ENCODE results near the gene ZNF333.

Gene ZNF333

GRCh38 chr19:14746886-14747285 lies 57.0 kb downstream of the ZNF333 start:
- H3K4me1 ChIP-seq (ENCODE audit: control insufficient read depth, low read length): no peaks in the 10 kb centered on the region
- H3K27me3 ChIP-seq (ENCODE audit: control insufficient read depth, low read length): no peaks in the 10 kb centered on the region
- no peak for TF ChIP-seq CTCF (IDR thresholded peaks at IDR 0.05; ENCODE audit: low read depth, low read length, poor library complexity, severe bottlenecking)
- no peak for TF ChIP-seq EZH2phosphoT487 (IDR thresholded peaks at IDR 0.05; ENCODE audit: borderline replicate concordance, low read length)
- no peaks in the 10 kb centered on the region for H3K36me3 ChIP-seq (ENCODE audit: control insufficient read depth, low read length)
- H3K9me2 ChIP-seq (replicated peaks; ENCODE audit: control insufficient read depth, low read length): no peaks in the 10 kb centered on the region
- no peak overlapping the region for H3K27ac ChIP-seq (ENCODE audit: low read depth, low read length)
- no peaks in the 10 kb centered on the region for H3K9me3 ChIP-seq (ENCODE audit: control insufficient read depth, insufficient read depth, low read length)
- no peak overlapping the region for H3K4me2 ChIP-seq (ENCODE audit: low read length)
- H3F3A ChIP-seq (ENCODE audit: control insufficient read depth, insufficient read depth): peaks cover 4% of the 10 kb centered on the region
- H4K20me1 ChIP-seq (ENCODE audit: control insufficient read depth, insufficient read depth, low read depth, low read length): no peaks in the 10 kb centered on the region
- no peak overlapping the region for H3K4me3 ChIP-seq (ENCODE audit: low read length)
- no peaks in the 10 kb centered on the region for H3K79me2 ChIP-seq (ENCODE audit: control insufficient read depth, low read length)

- H3K36me3 ChIP-seq (ENCODE audit: control insufficient read depth, low read length): no peaks in the 10 kb centered on the region
- H3K9me2 ChIP-seq (replicated peaks; ENCODE audit: control insufficient read depth, low read length): no peaks in the 10 kb centered on the region
- no peaks in the 10 kb centered on the region for H3K4me1 ChIP-seq (ENCODE audit: control insufficient read depth, low read length)
- no peak overlapping the region for H3K4me2 ChIP-seq (ENCODE audit: low read length)
- H3K79me2 ChIP-seq (ENCODE audit: control insufficient read depth, low read length): no peaks in the 10 kb centered on the region
- no peaks in the 10 kb centered on the region for H3K9me3 ChIP-seq (ENCODE audit: control insufficient read depth, insufficient read depth, low read length)
- no peak for TF ChIP-seq EZH2phosphoT487 (IDR thresholded peaks at IDR 0.05; ENCODE audit: borderline replicate concordance, low read length)
- TF ChIP-seq CTCF (IDR thresholded peaks at IDR 0.05; ENCODE audit: low read depth, low read length, poor library complexity, severe bottlenecking): no peak
- H3F3A ChIP-seq (ENCODE audit: control insufficient read depth, insufficient read depth): peaks cover 4% of the 10 kb centered on the region
- no peaks in the 10 kb centered on the region for H4K20me1 ChIP-seq (ENCODE audit: control insufficient read depth, insufficient read depth, low read depth, low read length)
- H3K27me3 ChIP-seq (ENCODE audit: control insufficient read depth, low read length): no peaks in the 10 kb centered on the region
- H3K27ac ChIP-seq (ENCODE audit: low read depth, low read length): no peak overlapping the region
- no peak overlapping the region for H3K4me3 ChIP-seq (ENCODE audit: low read length)
These were observed 58.8 kb downstream of the ZNF333 start for GRCh38 chr19:14748601-14749000.

GRCh38 chr19:14758816-14759215 lies 69.0 kb downstream of the ZNF333 start:
- Histone ChIP-seq H3K36me3 (ENCODE audit: control insufficient read depth, low read length) (no peaks in the 10 kb centered on the region), H3K4me2 (ENCODE audit: low read length) (no peak overlapping the region), H3K4me3 (ENCODE audit: low read length) (no peak overlapping the region), H3K9me2 (replicated peaks; ENCODE audit: control insufficient read depth, low read length) (no peaks in the 10 kb centered on the region), H3F3A (ENCODE audit: control insufficient read depth, insufficient read depth) (no peaks in the 10 kb centered on the region), H3K4me1 (ENCODE audit: control insufficient read depth, low read length) (no peaks in the 10 kb centered on the region), H3K27me3 (ENCODE audit: control insufficient read depth, low read length) (no peaks in the 10 kb centered on the region), H4K20me1 (ENCODE audit: control insufficient read depth, insufficient read depth, low read depth, low read length) (no peaks in the 10 kb centered on the region), H3K27ac (ENCODE audit: low read depth, low read length) (no peak overlapping the region), H3K79me2 (ENCODE audit: control insufficient read depth, low read length) (no peaks in the 10 kb centered on the region), H3K9me3 (ENCODE audit: control insufficient read depth, insufficient read depth, low read length) (no peaks in the 10 kb centered on the region)
- TF ChIP-seq EZH2phosphoT487 (IDR thresholded peaks at IDR 0.05; ENCODE audit: borderline replicate concordance, low read length) (no peak), CTCF (IDR thresholded peaks at IDR 0.05; ENCODE audit: low read depth, low read length, poor library complexity, severe bottlenecking) (no peak)

- Histone ChIP-seq H3K4me1 (ENCODE audit: control insufficient read depth, low read length) (no peaks in the 10 kb centered on the region), H3K79me2 (ENCODE audit: control insufficient read depth, low read length) (no peaks in the 10 kb centered on the region), H3K27me3 (ENCODE audit: control insufficient read depth, low read length) (no peaks in the 10 kb centered on the region), H3K27ac (ENCODE audit: low read depth, low read length) (no peak overlapping the region), H3K9me3 (ENCODE audit: control insufficient read depth, insufficient read depth, low read length) (no peaks in the 10 kb centered on the region), H3K36me3 (ENCODE audit: control insufficient read depth, low read length) (no peaks in the 10 kb centered on the region), H3K4me2 (ENCODE audit: low read length) (no peak overlapping the region), H3K4me3 (ENCODE audit: low read length) (no peak overlapping the region), H3K9me2 (replicated peaks; ENCODE audit: control insufficient read depth, low read length) (no peaks in the 10 kb centered on the region), H4K20me1 (ENCODE audit: control insufficient read depth, insufficient read depth, low read depth, low read length) (no peaks in the 10 kb centered on the region), H3F3A (ENCODE audit: control insufficient read depth, insufficient read depth) (no peaks in the 10 kb centered on the region)
- TF ChIP-seq CTCF (IDR thresholded peaks at IDR 0.05; ENCODE audit: low read depth, low read length, poor library complexity, severe bottlenecking) (no peak), EZH2phosphoT487 (IDR thresholded peaks at IDR 0.05; ENCODE audit: borderline replicate concordance, low read length) (no peak)
These were observed 71.8 kb downstream of the ZNF333 start for GRCh38 chr19:14761607-14762006.
